HG02588 (cell line): Measurements from ENCODE around the gene ANGPTL3.
"Not testable (repeated sequence)": the region's sequence is repeated elsewhere in the genome, so short reads cannot be mapped to it uniquely, and the experiment has no call there.

Experiments used
- ATAC-seq: cut with Tn5 transposase; IDR thresholded peaks from one replicate; pipeline ENCODE4 v1.9.1; 2021; ENCODE audit warnings: mild to moderate bottlenecking, moderate library complexity; ENCODE audit not compliant: unreplicated experiment

The ANGPTL3 gene, protein sequence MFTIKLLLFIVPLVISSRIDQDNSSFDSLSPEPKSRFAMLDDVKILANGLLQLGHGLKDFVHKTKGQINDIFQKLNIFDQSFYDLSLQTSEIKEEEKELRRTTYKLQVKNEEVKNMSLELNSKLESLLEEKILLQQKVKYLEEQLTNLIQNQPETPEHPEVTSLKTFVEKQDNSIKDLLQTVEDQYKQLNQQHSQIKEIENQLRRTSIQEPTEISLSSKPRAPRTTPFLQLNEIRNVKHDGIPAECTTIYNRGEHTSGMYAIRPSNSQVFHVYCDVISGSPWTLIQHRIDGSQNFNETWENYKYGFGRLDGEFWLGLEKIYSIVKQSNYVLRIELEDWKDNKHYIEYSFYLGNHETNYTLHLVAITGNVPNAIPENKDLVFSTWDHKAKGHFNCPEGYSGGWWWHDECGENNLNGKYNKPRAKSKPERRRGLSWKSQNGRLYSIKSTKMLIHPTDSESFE

GRCh38 chr1:62597281-62597680, at the start of gene ANGPTL3:
Gene ANGPTL3, plus strand, starts transcription at chr1:62597520. Its CDS starts 47 bp downstream, at chr1:62597567.
- ATAC-seq, result no peak

DNA sequence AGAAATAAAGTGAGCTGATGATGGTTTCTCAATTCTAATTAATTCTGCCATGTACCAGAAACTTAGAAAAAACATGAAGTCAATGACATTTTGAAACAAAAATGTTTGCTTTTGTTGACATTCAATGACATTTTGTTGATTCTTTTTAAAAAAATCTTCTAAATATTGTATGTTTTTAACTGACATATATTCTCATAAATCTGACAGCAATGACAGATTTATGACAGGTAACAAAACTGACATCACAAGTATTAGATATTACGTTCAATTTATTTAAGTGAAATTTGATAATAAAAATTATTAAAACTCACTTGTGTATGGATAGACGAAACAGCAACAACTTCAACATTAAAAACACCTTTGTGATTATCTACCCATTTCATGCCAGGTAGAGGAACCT, 36.0 kb upstream of the ANGPTL3 start:
- no peak for ATAC-seq

GRCh38 chr1:62567182-62567581, 30.1 kb upstream of the ANGPTL3 start:
- not testable (repeated sequence) for ATAC-seq

DNA sequence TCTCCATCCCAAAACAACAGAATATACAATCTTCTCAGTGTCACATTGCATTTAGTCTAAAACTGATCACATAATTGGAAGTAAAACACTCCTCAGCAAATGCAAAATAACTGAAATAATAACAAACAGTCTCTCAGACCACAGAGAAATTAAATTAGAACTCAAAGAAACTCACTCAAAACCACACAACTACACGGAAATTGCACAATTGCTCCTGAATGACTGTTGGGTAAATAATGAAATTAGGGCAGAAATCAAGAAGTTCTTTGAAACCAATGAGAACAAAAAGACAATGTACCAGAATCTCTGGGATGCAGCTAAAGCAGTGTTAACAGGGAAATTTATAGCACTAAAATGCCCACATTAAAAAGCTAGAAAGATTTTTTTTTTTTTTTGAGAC, 29.4 kb upstream of the ANGPTL3 start:
- not testable (repeated sequence) for ATAC-seq

GRCh38 chr1:62571517-62571916, 25.8 kb upstream of the ANGPTL3 start:
- not testable (repeated sequence) for ATAC-seq

DNA sequence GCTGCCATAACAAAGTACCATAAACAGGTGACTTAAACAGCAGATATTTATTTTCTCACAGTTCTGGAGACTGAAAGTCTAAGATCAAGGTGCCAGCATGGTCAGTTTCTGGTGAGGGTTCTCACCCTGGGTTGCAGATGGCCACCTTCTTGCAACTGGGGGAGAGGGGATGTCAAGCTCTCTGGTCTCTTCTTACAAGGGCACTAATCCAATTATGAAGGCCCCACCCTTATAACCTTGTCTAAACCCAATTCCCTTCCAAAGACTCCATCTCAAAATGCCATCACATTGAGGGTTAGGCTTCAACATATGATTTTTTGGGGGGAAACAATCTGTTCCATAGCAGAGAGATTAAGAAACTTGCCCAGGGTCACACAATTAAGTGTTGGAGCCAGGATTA, 24.8 kb upstream of the ANGPTL3 start:
- ATAC-seq, result no peak

GRCh38 chr1:62573675-62574074, 23.6 kb upstream of the ANGPTL3 start:
- no peak for ATAC-seq

GRCh38 chr1:62585469-62586155, 11.7 kb upstream of the ANGPTL3 start:
- no peak for ATAC-seq

DNA sequence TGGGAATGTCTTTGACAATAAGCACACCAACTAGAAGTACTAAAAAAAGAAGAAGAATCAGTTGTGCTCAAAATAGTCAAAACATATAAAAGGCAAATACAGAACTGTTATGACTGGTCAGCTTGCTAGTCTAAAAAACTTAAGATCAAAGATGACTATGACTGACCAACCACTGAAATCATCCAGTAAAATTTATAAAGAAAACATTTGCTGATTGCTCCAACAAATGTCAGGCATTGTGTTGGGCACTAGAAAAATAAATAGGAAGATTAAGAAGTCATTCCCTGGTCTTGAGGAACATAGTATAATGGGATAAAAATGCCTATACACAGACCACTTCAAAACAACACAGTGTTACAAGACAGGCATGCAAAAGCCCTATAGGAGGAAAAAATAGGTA, 9.3 kb upstream of the ANGPTL3 start:
- ATAC-seq, result no peak

- no peak for ATAC-seq
These were observed 8.0 kb upstream of the ANGPTL3 start for GRCh38 chr1:62589321-62589720.

DNA sequence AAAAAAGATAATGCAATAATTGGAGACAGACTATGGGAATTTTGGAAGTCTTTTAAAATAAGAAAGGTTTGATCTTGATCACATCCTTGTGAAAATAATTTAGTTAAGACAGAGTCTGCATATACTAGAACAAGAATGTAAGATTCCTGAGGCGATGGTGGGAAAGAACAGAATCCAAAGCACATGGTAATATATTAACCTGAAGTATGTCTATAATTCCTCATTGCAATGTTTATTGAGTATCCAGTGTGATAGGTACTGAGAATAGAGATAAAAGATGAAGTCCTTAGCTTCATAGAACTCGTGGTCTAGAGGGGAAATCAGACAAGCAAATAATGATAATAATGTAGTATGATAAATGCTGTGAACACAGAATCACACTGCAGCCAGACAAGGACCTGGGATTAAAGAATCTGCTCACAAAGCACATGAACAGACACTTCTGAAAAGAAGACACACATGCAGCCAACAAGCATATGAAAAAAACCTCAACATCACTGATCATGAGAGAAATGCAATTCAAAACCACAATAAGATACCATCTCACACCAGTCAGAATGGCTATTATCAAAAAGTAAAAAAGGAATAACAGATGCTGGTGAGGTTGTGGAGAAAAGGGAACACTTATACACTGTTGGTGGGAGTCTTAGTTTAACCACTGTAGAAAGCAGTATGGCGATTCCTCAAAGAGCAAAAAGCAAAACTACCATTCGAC, 6.9 kb upstream of the ANGPTL3 start:
- no peak for ATAC-seq

GRCh38 chr1:62590970-62591368, 6.4 kb upstream of the ANGPTL3 start:
- no peak for ATAC-seq

- ATAC-seq, result no peak
These were observed 3.4 kb upstream of the ANGPTL3 start for GRCh38 chr1:62593825-62594394.

- no peak for ATAC-seq
These were observed 1.7 kb upstream of the ANGPTL3 start for GRCh38 chr1:62595647-62596046.

GRCh38 chr1:62599044-62599443, 1.7 kb downstream of the ANGPTL3 start:
- ATAC-seq, result no peak

GRCh38 chr1:62601457-62601856, 4.1 kb downstream of the ANGPTL3 start:
- no peak for ATAC-seq

GRCh38 chr1:62608905-62609304, 11.6 kb downstream of the ANGPTL3 start:
- ATAC-seq, result no peak

- ATAC-seq, result not testable (repeated sequence)
These were observed 13.3 kb downstream of the ANGPTL3 start for GRCh38 chr1:62610588-62610987.

- ATAC-seq, result no peak
These were observed 15.4 kb downstream of the ANGPTL3 start for GRCh38 chr1:62612770-62613169.

DNA sequence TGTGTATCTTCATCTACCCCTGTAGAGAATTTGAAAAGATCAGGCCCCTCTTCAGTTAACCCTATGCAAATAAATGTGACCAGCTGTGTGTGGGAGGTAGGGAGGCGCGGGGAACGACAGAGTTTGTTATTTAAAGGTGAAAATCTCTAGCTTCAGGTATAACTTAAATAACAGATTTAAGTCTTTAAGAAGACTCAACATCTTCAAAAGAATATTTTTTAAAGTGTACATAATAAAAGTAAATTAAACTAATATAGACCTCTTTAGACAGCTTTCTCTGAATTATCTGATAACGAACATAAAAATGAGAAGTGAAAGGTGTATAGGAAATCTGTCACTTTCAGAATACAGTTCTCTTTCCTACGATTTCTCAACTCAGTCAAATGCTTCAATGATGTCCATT, 16.0 kb downstream of the ANGPTL3 start:
- ATAC-seq, result peak; percentile 94

DNA sequence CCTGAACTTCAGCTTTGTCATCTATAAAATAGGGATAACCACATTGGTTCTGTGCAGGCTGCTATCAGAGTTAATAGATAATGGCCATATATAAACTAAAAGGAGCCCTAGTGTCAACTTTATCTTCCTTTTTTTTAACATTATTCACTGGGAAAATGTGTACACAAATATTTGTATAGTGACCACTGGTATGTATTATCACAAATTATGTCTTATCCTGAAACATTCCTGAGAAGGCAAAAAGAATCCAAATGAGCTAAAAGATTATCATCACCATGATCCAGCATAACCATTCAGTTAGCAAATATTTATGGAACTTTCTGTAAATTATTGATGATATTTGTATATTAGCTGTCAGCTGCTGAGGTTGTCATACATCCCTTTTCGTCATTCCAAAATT, 16.6 kb downstream of the ANGPTL3 start:
- no peak for ATAC-seq
